Pulmonary artery endothelial cell (primary cell): ENCODE results near the gene PROM2. TPM values are rescaled to one million over a fixed set of nuclear protein-coding genes. Genes with fewer than 3 reads are reported as not detected.

Experiments
- DNase-seq: peaks from one replicate; pipeline ENCODE4 v3.0.0-alpha.2; 2011; ENCODE audit warnings: low read depth, low spot score
- total RNA-seq: library from RNA; depleted of rRNA; stranded (reverse); fragments of >200 nt; gene quantifications from 2 replicates; pipeline ENCODE4 v1.2.3, GENCODE V29; 2014

PROM2 gene
- total RNA-seq, 1 donor from 2014 or later = 0.07 TPM

- DNase-seq = no peak
These were observed 32.8 kb downstream of the PROM2 start for GRCh38 chr2:95307036-95307435.

GRCh38 chr2:95307878-95308277 lies 33.6 kb downstream of the PROM2 start:
- DNase-seq = no peak

DNA sequence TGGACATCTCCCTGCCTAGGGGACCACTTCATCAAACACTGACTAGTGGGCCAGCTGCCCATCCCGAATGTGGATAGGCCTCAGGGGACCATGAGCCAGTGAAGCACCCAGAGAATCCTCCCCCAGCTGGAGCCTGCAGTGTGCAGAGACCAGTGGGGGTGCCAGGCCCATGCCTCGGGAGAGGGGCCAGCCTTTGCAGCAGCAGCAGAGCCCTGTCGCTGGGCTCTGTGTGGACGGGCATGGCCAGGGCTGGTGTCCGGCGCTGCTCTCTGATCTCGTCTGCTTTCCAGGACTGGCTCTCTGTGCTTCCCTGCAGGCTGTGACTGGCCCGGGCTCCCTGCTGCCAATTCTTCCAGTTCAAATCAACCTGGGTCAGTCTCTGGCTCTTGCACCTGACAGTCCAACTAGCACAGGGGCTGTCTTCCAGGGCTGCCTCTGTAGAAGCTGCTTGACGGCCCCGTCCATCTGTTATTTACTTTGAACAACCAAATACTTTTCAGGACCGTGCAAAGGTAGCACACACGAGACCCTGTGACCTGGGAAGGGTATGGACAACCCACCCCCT lies 34.3 kb downstream of the PROM2 start:
- DNase-seq = no peak

DNA sequence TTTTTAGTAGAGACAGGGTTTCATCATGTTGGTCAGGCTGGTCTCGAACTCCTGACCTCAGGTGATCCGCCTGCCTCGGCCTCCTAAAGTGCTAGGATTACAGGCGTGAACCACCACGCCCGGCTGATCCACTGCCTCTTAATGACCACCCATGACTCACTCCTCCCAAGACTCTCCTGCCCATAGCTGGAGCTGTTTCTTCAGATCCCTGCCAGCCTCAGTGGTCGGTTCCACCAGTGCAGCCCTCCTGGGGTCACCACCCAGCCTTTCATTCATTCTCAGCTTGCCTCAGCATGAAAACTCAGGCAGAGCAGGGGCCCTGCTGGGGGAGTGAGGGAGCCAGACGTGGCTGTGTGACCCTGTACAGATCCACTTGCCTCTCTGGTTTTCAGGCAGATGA lies 35.4 kb downstream of the PROM2 start:
- no peak for DNase-seq

DNA sequence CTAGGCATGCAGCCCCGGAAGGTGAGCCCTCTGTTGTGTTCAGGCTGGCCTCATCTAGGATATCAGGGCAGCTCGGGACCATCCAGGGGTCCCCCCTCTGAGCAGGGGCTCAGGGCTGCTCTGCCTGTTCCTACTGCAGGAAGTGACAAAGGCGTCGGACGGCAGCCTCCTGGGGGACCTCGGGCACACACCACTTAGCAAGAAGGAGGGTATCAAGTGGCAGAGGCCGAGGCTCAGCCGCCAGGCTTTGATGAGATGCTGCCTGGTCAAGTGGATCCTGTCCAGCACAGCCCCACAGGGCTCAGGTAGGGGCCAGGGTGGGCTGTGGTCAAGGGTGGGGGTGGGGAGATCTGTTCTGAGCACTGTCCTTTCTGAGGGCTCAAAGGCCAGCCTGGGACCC lies 36.0 kb downstream of the PROM2 start:
- DNase-seq = no peak

GRCh38 chr2:95310651-95311050 lies 36.4 kb downstream of the PROM2 start:
- no peak for DNase-seq

GRCh38 chr2:95311815-95312542 lies 37.7 kb downstream of the PROM2 start:
- DNase-seq = no peak

GRCh38 chr2:95312543-95313201 lies 38.4 kb downstream of the PROM2 start:
- no peak for DNase-seq

GRCh38 chr2:95313296-95314131 lies 39.3 kb downstream of the PROM2 start:
- DNase-seq = no peak

- no peak for DNase-seq
These were observed 40.3 kb downstream of the PROM2 start for GRCh38 chr2:95314598-95314963.

DNA sequence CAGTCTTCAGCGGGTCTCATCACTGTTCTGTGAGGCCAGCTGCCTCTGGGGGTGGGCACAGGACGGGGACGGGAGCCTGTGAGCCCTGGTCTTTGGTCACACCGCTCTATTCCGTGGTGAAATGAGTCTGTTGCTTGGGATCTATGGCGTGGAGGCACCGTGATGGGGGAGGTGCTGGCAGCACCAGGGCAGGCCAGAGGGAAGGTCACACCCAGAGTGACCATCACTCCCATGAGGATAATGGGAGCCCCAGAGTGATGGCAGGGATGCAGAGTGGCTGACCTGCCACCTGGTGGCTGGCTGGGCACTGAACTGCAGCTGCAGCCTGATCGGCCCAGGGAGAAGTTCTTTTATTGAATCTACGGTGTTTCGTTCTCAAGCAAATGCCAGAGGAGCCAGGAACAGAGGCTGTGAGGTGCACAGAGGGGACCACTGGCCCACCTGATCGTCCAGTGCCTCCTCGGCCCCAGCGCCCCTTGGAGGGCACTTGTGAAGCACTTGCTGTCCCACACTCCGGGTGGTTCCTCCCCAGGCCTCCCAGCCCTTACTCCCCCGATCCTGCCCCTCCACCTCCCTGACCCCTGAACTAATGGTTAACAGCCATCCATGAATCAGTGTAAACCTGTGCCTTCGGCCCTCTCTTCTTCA lies 40.8 kb downstream of the PROM2 start:
- no peak for DNase-seq

- DNase-seq = no peak
These were observed 41.7 kb downstream of the PROM2 start for GRCh38 chr2:95315801-95316411.

- DNase-seq = no peak
These were observed 42.3 kb downstream of the PROM2 start for GRCh38 chr2:95316466-95317122.

GRCh38 chr2:95317123-95317500 lies 42.9 kb downstream of the PROM2 start:
- DNase-seq = no peak

DNA sequence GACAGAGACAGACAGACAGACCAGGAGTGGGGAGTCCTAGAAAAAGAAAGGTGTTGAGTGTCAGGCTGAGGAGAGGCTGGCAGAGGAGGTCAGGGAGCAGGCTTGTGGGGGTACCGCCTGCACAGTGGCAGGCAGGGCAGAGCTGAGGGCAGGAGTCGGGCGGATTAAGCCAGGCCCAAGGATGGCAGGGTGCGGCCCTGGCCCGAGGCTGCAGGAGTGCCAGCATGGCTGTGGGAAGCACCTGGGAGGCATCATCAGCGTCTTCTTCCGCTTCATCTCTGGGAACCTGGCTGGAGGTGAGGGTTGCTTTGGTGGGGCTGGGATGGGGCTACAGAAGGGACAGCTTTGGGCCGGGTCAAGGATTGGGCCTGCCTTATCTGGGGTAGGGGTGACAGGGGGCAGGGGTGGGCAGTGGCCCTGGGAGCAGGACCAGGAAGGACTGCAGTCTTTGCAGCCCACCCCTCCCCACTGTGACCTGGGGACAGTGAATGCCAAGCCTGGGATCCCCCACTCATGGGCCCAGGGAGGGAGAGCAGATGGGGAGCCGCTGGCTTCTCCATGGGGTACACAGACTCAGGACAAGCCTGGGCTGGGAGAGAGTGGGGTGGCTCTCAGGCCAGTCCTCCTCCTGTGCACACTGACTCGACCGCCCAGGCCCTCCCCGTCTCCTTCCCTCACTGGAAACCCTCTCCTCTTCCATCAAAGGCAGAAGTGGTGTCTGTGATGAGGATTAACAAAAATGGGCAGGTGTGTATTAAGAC lies 43.6 kb downstream of the PROM2 start:
- DNase-seq = no peak

GRCh38 chr2:95318431-95319220 lies 44.4 kb downstream of the PROM2 start:
- DNase-seq = no peak

- DNase-seq = no peak
These were observed 45.5 kb downstream of the PROM2 start for GRCh38 chr2:95319481-95320343.

- DNase-seq = no peak
These were observed 46.1 kb downstream of the PROM2 start for GRCh38 chr2:95320344-95320712.
